ENCODE results near the gene TENM3.

Gene TENM3

DNA sequence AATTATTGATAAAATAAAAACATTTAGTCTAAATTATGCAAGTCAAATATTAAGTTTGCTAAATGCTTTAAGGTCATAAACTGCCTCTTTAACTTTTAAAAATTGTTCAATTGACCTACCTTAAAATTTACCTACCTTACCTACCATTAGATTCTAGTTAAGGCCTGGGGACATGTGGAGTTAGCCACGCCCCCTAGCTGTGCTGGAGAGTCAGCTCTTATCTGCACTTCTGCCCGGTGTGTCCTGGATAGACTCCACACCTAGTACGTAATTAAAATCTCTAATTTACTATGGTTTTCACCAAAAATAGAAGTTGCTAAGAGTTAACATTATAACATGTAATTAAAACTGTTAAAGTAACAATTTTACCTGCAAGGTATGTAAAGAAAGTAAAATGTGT lies 22.7 kb downstream of the TENM3 start:
- no peak for TF ChIP-seq ZFX (IDR thresholded peaks at IDR 0.05)
- TF ChIP-seq, protein P1, sequence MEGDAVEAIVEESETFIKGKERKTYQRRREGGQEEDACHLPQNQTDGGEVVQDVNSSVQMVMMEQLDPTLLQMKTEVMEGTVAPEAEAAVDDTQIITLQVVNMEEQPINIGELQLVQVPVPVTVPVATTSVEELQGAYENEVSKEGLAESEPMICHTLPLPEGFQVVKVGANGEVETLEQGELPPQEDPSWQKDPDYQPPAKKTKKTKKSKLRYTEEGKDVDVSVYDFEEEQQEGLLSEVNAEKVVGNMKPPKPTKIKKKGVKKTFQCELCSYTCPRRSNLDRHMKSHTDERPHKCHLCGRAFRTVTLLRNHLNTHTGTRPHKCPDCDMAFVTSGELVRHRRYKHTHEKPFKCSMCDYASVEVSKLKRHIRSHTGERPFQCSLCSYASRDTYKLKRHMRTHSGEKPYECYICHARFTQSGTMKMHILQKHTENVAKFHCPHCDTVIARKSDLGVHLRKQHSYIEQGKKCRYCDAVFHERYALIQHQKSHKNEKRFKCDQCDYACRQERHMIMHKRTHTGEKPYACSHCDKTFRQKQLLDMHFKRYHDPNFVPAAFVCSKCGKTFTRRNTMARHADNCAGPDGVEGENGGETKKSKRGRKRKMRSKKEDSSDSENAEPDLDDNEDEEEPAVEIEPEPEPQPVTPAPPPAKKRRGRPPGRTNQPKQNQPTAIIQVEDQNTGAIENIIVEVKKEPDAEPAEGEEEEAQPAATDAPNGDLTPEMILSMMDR (conservative IDR thresholded peaks at IDR 0.05) = peak; percentile 13
- no peak overlapping the region for H3K27ac ChIP-seq

DNA sequence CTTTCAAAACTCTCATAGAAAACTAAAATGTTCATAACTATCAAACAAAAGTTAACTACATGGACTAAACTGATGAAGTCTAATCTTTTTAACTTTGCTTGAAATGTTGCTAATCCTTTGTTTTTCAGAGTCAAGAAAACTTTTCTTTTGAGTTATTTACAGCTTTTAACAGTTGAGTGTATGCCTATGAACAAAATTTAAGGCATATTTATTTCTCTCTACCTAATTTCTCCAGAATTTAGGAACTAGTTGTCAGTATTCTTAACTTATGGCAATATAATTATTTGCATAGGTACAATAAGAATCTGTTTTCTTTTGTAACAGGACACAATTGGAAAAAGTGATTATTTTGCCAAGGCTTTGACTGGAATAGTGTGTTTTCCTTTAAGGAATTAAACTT lies 23.8 kb downstream of the TENM3 start:
- TF ChIP-seq, protein P1 (conservative IDR thresholded peaks at IDR 0.05) = no peak
- no peak for TF ChIP-seq ZFX (IDR thresholded peaks at IDR 0.05)
- H3K27ac ChIP-seq = no peak overlapping the region

DNA sequence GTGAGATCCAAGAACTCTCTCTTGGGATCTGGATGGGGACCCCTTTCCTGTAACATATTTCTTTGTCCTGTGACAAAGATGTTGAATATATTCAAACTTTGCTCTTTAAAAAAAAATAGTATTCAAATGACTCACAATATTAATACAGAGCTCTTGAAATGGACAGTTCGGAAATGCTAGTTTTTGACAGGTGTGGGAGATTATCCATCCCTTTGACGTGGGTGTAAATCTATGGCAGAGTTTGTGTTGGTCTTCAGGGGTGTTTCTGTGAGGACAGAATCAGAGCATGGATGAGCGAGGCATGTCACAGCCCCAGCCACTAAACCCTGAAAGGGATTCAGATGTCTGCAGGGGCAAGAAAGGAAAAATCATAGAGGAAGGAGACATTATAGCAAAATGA lies 25.8 kb downstream of the TENM3 start:
- no peak for TF ChIP-seq ZFX (IDR thresholded peaks at IDR 0.05)
- TF ChIP-seq, protein P1 (conservative IDR thresholded peaks at IDR 0.05) = no peak
- H3K27ac ChIP-seq = no peak overlapping the region

DNA sequence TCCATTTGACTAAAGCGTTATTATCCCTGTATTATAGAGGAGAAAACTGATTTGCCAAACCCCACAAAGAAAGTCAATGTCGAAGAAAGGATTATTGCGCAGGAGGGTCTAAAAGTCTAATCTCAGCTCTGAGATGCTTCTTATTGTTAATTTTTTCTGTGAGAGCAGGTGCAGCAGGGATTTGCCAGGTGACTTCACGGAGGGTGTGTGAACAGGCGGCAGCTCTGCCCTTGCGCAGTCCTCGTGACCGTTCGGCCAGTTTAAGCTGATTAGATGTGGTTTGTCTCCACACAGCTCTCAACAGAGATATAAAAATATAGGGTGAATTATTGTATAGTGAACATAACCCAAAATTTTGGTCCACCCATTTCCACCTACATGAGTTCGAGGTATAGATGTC lies 28.5 kb downstream of the TENM3 start:
- no peak for TF ChIP-seq ZFX (IDR thresholded peaks at IDR 0.05)
- TF ChIP-seq, protein P1 (conservative IDR thresholded peaks at IDR 0.05) = no peak
- no peak overlapping the region for H3K27ac ChIP-seq

DNA sequence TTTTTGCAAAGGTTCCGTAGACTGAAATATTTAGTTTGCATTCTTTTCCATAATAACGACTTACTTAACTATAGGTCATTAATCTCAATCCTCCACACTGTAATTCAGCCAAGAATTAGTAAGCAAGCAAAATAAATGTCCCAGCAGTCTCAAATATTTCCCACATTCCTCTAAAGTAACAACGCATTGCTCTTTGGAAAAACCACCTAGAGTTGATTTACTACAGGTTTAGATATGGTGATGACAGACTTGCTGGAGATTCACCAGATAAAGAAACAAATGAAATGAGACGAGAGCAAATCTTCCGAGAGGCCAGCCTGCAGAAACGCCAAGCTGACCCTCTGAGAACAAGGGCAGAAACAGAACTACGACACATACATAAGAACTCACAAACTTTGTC lies 28.9 kb downstream of the TENM3 start:
- TF ChIP-seq ZFX (IDR thresholded peaks at IDR 0.05) = no peak
- TF ChIP-seq, protein P1 (conservative IDR thresholded peaks at IDR 0.05) = no peak
- H3K27ac ChIP-seq = no peak overlapping the region

DNA sequence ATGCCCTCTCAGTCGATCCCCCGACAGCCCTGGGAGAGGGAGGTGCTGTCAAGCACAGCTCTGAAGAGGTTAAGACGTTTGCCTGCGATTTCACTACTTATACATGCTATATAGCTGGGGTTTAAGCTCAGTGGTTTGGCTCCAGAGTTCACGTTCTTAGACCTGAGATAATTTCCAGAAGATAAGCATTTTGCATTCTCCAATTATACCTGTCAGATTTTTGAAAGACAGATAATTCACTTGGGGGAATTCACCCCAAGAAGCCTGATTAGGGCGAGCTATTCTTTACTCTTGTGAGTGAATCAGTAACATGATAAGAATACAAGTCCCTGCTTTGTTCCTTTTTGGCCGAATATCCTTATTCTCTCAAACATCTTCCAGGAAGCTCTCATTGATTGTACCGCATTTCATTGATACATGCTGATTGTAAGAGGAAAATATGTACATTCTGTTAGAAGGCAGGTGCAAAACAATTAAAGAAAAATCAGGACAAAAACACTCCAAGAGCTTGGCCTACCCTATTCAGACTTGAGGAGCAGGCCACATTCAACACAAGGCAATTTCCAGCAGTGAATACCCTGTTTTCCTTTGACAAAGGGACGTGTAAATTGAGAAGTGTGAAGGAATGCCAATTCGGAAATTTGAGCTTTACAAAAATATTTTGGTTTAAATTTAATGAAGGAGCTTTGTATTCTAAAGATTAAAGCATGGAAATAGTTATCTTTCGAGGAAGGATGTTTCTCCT lies 30.2 kb downstream of the TENM3 start:
- TF ChIP-seq, protein P1 (conservative IDR thresholded peaks at IDR 0.05) = no peak
- TF ChIP-seq ZFX (IDR thresholded peaks at IDR 0.05) = no peak
- H3K27ac ChIP-seq = no peak overlapping the region

DNA sequence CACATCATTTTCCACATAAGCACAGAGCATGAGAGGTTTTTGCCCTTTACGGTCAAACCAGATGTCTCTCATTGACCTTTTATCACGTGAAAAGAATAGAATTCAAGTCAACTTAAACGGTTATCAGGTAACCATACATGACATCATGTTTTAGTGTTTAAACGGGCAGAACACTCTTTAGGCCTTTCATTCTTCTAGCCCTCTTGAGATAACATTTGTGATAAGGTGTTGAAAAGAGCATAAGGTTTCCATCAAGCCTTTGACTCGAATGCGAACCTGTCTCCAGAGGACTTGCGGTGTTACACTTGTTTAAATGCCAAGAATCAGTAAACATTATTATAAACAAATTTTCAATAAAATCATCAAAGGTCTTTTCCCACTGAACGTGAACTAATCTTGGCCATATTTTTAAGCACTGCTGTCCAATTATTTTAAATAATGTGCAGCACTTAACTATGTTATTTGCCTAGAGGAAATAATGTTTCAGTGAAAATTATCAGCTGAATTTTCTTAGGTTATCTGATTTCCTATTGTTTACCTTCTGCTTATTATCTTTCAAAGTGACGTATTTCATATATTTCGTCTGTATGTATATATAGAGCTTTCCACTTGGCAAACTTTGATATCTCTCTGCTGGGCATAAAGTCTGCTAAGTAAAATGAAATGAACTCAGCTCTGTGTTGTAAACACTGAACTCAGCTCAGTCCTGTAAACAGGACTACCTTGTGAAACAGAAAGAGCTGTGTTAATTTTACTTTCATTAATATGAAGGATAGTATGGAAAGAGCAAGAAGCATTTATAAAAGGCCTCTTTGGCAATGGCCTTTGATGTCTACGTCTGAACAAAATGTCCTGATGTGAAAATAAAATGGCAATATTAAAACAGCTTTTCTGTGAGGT lies 33.3 kb downstream of the TENM3 start:
- TF ChIP-seq, protein P1 (conservative IDR thresholded peaks at IDR 0.05) = no peak
- TF ChIP-seq ZFX (IDR thresholded peaks at IDR 0.05) = no peak

More for the DNA sequence above, 33.3 kb downstream of the TENM3 start:
- H3K27ac ChIP-seq = no peak overlapping the region

Data from C4-2B (cell line).